Measurements from ENCODE around the gene RASD2.

- TF ChIP-seq SIN3A (IDR thresholded peaks at IDR 0.05; ENCODE audit: borderline replicate concordance, insufficient read depth, low read length) (no peak), POLR2AphosphoS5 (IDR thresholded peaks at IDR 0.05; ENCODE audit: low read depth, low read length) (no peak), TAF1 (IDR thresholded peaks at IDR 0.05; ENCODE audit: borderline replicate concordance, insufficient read depth, low read length) (no peak), REST (IDR thresholded peaks at IDR 0.05; ENCODE audit: insufficient read depth in 1 of 2, low read depth in 2 of 2, low read length in 2 of 2) (no peak)
Measured at GRCh38 chr22:35568751-35569739, 28.4 kb downstream of the RASD2 start.
